SK-N-DZ (cell line): ENCODE data around the gene ULK1.
"Not testable (repeated sequence)": the region's sequence is repeated elsewhere in the genome, so short reads cannot be mapped to it uniquely, and the experiment has no call there.

Source experiments
- DNase-seq: peaks from one replicate; pipeline ENCODE4 v3.0.0-alpha.2; 2015; ENCODE audit warnings: low spot score

The ULK1 gene

DNA sequence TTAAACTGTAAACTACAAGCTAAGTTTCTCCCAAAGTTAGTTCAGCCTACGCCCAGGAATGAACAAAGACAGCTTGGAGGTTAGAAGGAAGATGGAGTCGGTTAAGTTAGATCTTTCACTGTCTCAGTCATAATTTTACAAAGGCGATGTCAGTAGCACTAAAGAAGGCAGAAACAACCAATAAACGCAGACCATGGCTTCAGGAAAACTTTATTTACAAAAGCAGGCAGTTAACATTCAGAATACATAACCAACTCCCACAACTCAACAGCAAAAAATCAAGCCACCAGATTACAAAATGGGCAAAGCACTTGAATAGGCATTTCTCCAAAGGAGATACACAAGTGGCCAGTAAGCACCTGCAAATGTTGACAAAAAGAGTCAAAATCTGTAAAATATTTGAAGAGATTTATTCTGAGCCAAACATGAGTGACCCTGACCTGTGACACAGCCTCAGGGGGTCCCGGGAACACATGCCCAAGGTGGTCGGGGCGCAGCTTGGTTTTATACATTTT is 8.8 kb upstream of the ULK1 start:
- no peak for DNase-seq

- DNase-seq, result not testable (repeated sequence)
These were observed 2.7 kb upstream of the ULK1 start for GRCh38 chr12:131891722-131892121.

DNA sequence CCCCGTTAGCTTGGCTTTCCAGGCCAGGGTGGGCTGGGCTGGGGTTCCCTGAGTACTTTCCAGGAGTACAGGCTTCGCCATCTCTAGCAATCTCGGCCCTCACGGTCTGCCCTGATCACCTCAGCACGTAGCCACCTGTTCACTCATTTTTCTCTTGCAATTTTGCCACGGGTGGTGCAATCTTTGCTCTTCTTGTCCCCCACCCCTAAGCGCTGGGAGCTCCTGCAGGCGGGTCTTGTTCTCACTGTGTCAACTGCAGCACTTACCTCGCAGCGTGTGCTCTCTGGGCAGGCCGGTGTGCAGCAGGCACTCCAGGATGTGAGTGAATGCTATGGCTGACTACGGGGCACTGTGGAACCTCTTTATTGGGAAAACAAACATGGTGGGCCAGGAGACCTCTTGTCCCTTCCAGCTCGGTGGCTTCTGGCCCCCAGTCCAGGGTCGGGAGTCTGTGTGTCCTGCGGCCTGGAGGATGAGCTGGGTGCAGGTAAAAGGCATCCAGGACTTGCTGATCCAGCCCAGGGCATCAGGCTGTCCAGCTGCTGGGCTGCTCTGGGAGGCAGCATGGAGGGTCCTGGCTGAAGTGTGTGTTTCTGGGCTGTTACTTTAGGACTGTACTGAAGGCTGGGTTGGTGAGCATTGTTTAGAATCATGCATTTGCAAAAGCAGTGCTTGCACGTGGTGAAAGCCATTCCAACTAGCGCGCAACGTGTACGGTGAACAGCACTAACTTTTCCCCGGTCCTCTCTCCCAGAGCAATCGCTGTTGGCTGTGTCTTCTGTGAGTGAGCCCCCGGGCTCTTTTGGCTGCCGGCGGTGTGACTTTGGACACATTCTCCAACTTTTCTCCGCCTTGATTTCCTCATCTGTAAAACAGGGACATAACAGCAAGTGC is 1.5 kb upstream of the ULK1 start:
- DNase-seq, result peak; percentile 35

- DNase-seq, result peak; percentile 31
These were observed 663 bp upstream of the ULK1 start for GRCh38 chr12:131893605-131894312.

DNA sequence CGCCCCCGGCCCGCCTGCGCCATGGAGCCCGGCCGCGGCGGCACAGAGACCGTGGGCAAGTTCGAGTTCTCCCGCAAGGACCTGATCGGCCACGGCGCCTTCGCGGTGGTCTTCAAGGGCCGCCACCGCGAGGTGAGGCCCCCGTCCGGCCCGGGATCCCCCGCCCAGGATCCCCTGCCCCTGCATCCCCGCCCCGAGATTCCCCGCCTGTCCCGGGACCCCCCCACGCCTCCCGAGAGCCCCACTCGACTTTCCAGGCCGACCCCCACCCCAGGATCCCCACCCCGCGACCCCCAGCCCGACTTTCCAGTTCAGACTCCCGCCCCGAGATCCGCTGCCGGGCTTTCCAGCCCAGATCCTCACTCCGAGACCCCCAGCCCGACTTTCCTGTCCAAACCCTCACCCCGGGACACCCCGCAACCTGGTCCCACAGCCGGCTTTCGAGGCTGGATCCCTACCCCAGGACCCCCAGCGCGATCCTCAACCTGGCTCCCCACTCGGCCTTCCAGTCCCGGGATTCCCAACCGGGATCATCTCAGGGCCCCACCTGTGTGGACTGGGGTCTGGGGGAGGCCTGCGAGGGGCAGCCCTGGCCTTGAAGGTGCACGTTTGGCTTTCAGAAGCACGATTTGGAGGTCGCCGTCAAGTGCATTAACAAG is 688 bp downstream of the ULK1 start:
- DNase-seq, result no peak

DNA sequence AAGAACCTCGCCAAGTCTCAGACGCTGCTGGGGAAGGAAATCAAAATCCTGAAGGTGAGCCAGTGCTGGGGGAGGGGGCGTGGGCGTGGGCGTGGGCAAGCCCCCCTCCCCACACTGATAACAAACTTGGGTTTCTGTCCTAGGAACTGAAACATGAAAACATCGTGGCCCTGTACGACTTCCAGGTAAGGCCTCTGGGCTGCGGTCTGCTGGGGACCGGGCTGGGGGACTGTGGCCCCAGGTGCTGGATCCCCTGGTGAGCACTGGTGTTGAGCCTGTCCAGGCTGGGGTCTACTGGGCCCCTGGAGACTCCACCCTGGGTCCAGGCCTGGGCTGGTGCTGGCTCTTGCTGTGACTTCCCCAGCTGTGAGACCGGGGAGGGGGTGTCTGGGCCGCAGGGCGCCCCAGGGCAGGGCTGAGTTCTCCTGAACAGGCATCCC is 1.2 kb downstream of the ULK1 start:
- DNase-seq, result no peak

- DNase-seq, result peak; percentile 78
These were observed 1.8 kb downstream of the ULK1 start for GRCh38 chr12:131896080-131896810.

GRCh38 chr12:131896811-131897270 is 2.4 kb downstream of the ULK1 start:
- DNase-seq, result no peak

GRCh38 chr12:131897276-131897675 is 2.9 kb downstream of the ULK1 start:
- no peak for DNase-seq

DNA sequence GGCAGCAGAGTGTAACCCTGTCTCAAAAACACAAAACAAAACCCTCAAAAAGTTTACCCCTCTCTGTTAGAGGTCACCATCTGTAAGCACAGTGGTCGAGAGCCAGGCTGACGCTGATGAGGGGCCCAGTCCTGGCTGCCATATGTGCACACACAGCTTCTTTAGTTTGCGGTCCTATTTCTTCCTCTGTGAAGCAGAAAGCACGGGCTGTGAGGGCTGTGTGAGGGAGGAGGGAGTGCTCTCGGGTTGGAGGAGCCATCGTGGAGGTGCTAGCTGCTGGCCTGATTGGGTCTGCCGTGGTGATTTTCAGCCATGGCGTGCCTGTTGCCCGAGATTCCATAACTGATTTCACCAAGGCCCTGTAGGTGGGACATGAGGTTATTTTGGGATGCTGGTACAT is 3.5 kb downstream of the ULK1 start:
- no peak for DNase-seq

- DNase-seq, result no peak
These were observed 6.0 kb downstream of the ULK1 start for GRCh38 chr12:131900397-131900796.

DNA sequence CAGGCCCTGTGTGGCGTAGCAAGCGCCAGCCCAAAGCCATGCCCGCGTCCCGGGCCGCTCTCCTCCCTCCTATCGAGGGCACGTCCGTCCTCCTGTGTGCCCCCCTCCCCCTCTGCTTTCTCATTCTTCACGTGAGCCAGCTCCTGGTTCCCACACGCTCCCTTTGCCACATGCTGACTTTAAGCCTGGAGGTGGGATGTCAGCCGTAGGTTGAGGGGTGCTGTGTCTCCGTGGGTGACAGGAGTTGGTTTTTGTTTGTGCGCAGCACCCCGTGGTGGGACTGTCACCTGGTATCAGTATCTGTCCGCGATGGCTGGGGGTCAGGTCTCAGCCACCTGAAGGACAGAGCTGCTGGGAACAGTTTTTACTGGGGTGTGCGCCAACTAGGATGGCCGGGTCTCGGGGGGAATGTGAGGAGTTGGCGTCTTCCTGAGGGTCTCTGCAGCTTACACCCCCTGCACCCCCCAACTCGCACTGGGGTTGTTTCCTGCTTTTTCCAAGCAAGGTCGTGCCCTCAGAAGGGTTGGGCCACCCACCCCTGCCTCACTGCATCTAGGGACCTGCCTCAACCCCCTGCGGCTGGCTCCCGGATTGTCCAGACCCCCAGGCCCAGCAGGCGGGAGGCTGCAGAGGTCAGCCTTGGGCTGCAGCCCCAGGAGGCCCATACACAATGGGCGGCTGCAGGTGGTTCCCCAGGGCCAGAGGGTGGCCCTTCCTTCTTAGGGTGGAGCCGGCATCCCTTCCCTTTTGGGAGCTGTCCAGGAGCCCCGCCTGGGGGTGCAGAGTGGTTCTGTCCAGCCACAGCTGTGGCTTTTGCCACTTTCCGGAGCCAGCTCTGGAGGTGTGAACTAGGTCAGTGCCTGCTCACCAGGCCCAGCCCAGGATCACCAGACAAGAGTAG is 7.3 kb downstream of the ULK1 start:
- DNase-seq, result no peak

DNA sequence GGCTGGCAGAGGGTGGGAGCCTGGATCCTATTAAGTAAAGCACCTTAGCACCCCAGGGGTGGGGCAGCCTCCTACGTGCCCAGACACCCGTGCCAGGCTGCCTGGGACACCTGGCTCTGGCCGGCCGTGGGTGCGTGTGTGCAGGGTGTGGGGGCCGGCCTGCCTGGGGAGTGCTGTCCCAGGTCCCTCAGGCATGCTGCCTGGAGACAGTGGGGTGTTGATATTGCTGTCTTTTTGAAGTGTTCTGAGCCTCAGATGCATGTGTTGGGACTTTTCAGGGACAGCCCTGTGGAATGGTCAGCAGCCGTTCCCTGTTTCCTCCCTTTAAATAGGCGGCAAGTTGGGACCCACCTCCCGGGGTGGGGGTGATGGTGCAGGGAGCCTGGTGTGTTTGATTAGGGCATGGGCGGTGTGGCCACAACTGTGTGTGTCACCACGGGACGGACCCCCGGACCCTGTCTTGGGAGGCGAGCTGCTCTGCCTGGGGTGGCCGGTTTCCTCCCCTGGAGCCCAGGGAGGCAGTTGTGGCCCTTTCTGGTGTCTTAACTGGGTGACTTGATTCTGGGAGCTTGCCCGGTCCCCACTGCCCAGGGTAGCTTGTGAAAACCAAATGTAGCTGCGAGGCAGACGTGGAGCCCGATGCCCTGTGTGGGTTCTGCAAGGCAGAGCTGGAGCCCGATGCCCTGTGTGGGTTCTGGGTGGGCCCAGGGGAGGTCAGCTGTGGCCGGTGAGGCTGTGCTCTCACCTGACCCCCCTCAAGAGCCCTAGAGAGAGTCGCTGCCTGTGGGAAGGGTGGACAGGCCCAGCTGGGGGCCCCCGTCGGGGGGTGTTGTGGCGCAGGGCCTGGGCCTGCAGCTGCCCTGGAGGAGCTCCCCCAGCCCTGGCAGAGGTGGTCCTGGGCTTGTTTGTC is 8.2 kb downstream of the ULK1 start:
- DNase-seq, result no peak

- DNase-seq, result no peak
These were observed 9.1 kb downstream of the ULK1 start for GRCh38 chr12:131903270-131904255.

- no peak for DNase-seq
These were observed 9.9 kb downstream of the ULK1 start for GRCh38 chr12:131904346-131904745.

GRCh38 chr12:131905081-131905629 is 10.7 kb downstream of the ULK1 start:
- DNase-seq, result no peak

GRCh38 chr12:131905630-131906091 is 11.2 kb downstream of the ULK1 start:
- no peak for DNase-seq
